Measurements from ENCODE around the gene MORC2.

DNA sequence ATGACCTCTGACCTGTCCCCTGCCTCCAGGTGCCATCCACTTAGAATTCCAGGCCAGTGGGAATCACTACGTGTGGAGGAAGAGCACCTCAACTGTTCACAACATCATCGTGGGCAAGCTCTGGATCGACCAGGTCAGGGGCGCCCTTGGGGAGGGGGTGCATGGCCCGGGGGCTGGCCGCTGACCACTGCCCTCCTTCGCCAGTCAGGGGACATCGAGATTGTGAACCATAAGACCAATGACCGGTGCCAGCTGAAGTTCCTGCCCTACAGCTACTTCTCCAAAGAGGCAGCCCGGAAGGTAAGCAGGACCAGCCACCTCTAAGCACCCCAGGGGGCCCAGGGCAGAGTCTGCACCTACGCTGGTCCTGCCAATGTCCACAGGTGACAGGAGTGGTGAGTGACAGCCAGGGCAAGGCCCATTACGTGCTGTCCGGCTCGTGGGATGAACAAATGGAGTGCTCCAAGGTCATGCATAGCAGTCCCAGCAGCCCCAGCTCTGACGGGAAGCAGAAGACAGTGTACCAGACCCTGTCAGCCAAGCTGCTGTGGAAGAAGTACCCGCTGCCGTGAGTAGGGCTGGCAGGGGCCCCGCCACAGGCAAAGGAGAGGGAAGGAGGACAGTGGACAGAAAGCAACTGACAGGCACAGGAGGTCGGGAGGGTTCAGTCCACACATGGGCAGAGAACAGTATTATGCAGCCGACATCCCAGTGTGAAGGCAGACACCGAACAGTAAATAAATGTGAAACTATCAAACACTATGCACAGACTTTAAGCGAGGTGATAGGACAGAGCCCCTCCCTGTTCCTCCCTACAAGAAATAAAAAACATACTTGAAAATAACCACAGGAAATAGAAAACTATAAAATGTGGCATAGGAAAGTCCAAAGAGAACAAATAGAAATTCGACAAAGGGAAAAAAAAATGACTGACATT lies 74.9 kb downstream of the MORC2 start:
- TF ChIP-seq, protein P1, sequence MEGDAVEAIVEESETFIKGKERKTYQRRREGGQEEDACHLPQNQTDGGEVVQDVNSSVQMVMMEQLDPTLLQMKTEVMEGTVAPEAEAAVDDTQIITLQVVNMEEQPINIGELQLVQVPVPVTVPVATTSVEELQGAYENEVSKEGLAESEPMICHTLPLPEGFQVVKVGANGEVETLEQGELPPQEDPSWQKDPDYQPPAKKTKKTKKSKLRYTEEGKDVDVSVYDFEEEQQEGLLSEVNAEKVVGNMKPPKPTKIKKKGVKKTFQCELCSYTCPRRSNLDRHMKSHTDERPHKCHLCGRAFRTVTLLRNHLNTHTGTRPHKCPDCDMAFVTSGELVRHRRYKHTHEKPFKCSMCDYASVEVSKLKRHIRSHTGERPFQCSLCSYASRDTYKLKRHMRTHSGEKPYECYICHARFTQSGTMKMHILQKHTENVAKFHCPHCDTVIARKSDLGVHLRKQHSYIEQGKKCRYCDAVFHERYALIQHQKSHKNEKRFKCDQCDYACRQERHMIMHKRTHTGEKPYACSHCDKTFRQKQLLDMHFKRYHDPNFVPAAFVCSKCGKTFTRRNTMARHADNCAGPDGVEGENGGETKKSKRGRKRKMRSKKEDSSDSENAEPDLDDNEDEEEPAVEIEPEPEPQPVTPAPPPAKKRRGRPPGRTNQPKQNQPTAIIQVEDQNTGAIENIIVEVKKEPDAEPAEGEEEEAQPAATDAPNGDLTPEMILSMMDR (IDR thresholded peaks at IDR 0.05): no peak
- no peak for TF ChIP-seq POLR2A (IDR thresholded peaks at IDR 0.05)

Data from adrenal gland (tissue), 5 donors.